Ishikawa (cell line): Measurements from ENCODE around the gene BCO1.
A peak's percentile ranks its signal among the peaks of the same experiment; 100 is the strongest.

ENCODE experiments used
- CREB1 ChIP-seq: IDR thresholded peaks from 2 replicates; pipeline ENCODE4 v1.6.1; 2012; ENCODE audit warnings: low read depth
- EGR1 ChIP-seq: IDR thresholded peaks from 2 replicates; pipeline ENCODE4 v1.6.1; 2012
- EP300 ChIP-seq: IDR thresholded peaks from 2 replicates; pipeline ENCODE4 v1.6.1; 2012; ENCODE audit warnings: borderline replicate concordance
- MAX ChIP-seq: IDR thresholded peaks from 2 replicates; pipeline ENCODE4 v1.6.1; 2012
- NFIC ChIP-seq: IDR thresholded peaks from 2 replicates; pipeline ENCODE4 v1.6.1; 2012
- RAD21 ChIP-seq: IDR thresholded peaks from 2 replicates; pipeline ENCODE4 v1.6.1; 2012; ENCODE audit warnings: low read depth
- TAF1 ChIP-seq: IDR thresholded peaks from 2 replicates; pipeline ENCODE4 v1.6.1; 2012; ENCODE audit warnings: low read depth, mild to moderate bottlenecking
- TCF12 ChIP-seq: IDR thresholded peaks from 2 replicates; pipeline ENCODE4 v1.6.1; 2012; ENCODE audit warnings: low read depth
- TEAD4 ChIP-seq: IDR thresholded peaks from 2 replicates; pipeline ENCODE4 v1.6.1; 2012
- YY1 ChIP-seq: IDR thresholded peaks from 2 replicates; pipeline ENCODE4 v1.6.1; 2012; ENCODE audit warnings: low read depth
- ZBTB7A ChIP-seq: IDR thresholded peaks from 2 replicates; pipeline ENCODE4 v1.6.1; 2012; ENCODE audit warnings: low read depth
- TF ChIP-seq, protein P1 (sequence below): IDR thresholded peaks from 2 replicates; pipeline ENCODE4 v1.6.1; 2012
- TF ChIP-seq, protein P2 (sequence below): IDR thresholded peaks from 2 replicates; pipeline ENCODE4 v1.6.1; 2012; ENCODE audit warnings: low read depth, mild to moderate bottlenecking

GRCh38 chr16:81261049-81261648 is 22.7 kb downstream of the BCO1 start:
- TF ChIP-seq, protein P1, sequence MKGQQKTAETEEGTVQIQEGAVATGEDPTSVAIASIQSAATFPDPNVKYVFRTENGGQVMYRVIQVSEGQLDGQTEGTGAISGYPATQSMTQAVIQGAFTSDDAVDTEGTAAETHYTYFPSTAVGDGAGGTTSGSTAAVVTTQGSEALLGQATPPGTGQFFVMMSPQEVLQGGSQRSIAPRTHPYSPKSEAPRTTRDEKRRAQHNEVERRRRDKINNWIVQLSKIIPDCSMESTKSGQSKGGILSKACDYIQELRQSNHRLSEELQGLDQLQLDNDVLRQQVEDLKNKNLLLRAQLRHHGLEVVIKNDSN: no peak
- TF ChIP-seq, protein P2, sequence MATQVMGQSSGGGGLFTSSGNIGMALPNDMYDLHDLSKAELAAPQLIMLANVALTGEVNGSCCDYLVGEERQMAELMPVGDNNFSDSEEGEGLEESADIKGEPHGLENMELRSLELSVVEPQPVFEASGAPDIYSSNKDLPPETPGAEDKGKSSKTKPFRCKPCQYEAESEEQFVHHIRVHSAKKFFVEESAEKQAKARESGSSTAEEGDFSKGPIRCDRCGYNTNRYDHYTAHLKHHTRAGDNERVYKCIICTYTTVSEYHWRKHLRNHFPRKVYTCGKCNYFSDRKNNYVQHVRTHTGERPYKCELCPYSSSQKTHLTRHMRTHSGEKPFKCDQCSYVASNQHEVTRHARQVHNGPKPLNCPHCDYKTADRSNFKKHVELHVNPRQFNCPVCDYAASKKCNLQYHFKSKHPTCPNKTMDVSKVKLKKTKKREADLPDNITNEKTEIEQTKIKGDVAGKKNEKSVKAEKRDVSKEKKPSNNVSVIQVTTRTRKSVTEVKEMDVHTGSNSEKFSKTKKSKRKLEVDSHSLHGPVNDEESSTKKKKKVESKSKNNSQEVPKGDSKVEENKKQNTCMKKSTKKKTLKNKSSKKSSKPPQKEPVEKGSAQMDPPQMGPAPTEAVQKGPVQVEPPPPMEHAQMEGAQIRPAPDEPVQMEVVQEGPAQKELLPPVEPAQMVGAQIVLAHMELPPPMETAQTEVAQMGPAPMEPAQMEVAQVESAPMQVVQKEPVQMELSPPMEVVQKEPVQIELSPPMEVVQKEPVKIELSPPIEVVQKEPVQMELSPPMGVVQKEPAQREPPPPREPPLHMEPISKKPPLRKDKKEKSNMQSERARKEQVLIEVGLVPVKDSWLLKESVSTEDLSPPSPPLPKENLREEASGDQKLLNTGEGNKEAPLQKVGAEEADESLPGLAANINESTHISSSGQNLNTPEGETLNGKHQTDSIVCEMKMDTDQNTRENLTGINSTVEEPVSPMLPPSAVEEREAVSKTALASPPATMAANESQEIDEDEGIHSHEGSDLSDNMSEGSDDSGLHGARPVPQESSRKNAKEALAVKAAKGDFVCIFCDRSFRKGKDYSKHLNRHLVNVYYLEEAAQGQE: no peak
- no peak for TF ChIP-seq CREB1
- TF ChIP-seq TEAD4: no peak
- TF ChIP-seq NFIC: no peak
- TF ChIP-seq EP300: no peak
- TF ChIP-seq RAD21: peak; percentile 43
- no peak for TF ChIP-seq YY1
- TF ChIP-seq EGR1: no peak
- TF ChIP-seq TCF12: no peak
- no peak for TF ChIP-seq MAX
- TF ChIP-seq TAF1: no peak
- no peak for TF ChIP-seq ZBTB7A
